Measurements from ENCODE around the gene ICE2.
A peak's percentile ranks its signal among the peaks of the same experiment; 100 is the strongest.

The ICE2 gene

GRCh38 chr15:60478566-60479360, at the start of gene ICE2:
ICE2 (minus strand) TSS chr15:60479142; CDS start chr15:60477977, 1,165 bp downstream.
- peak; percentile 98 for DNase-seq

- DNase-seq: no peak
Measured at GRCh38 chr15:60528530-60528929, 49.6 kb upstream of the ICE2 start.

GRCh38 chr15:60527456-60527855, 48.5 kb upstream of the ICE2 start:
- DNase-seq: no peak

- DNase-seq: no peak
Measured at GRCh38 chr15:60526127-60526616, 47.2 kb upstream of the ICE2 start.

GRCh38 chr15:60525341-60526039, 46.5 kb upstream of the ICE2 start:
- no peak for DNase-seq

- no peak for DNase-seq
Measured at GRCh38 chr15:60523056-60523455, 44.1 kb upstream of the ICE2 start.

GRCh38 chr15:60520825-60521368, 42.0 kb upstream of the ICE2 start:
- DNase-seq: peak; percentile 70

- DNase-seq: no peak
Measured at GRCh38 chr15:60520013-60520824, 41.3 kb upstream of the ICE2 start.

- DNase-seq: no peak
Measured at GRCh38 chr15:60519218-60519617, 40.3 kb upstream of the ICE2 start.

GRCh38 chr15:60518511-60518910, 39.6 kb upstream of the ICE2 start:
- DNase-seq: no peak

- DNase-seq: no peak
Measured at GRCh38 chr15:60514261-60514881, 35.4 kb upstream of the ICE2 start.

- no peak for DNase-seq
Measured at GRCh38 chr15:60513676-60514075, 34.7 kb upstream of the ICE2 start.

GRCh38 chr15:60512937-60513336, 34.0 kb upstream of the ICE2 start:
- no peak for DNase-seq

- peak; percentile 46 for DNase-seq
Measured at GRCh38 chr15:60511351-60512031, 32.5 kb upstream of the ICE2 start.

GRCh38 chr15:60510006-60510405, 31.1 kb upstream of the ICE2 start:
- no peak for DNase-seq

GRCh38 chr15:60509470-60509869, 30.5 kb upstream of the ICE2 start:
- DNase-seq: no peak

GRCh38 chr15:60508442-60508841, 29.5 kb upstream of the ICE2 start:
- DNase-seq: no peak

GRCh38 chr15:60507596-60508424, 28.9 kb upstream of the ICE2 start:
- peak; percentile 56 for DNase-seq

GRCh38 chr15:60496853-60497252, 17.9 kb upstream of the ICE2 start:
- no peak for DNase-seq

- DNase-seq: no peak
Measured at GRCh38 chr15:60494108-60494507, 15.2 kb upstream of the ICE2 start.

- no peak for DNase-seq
Measured at GRCh38 chr15:60493166-60493565, 14.2 kb upstream of the ICE2 start.
